ENCODE data around the gene POLDIP2.

The POLDIP2 gene

GRCh38 chr17:28379814-28380801 lies 22.8 kb upstream of the POLDIP2 start:
- Histone ChIP-seq H3K9me3 (ENCODE audit: insufficient read depth, low read length) (no peaks in the 10 kb centered on the region), H3K27me3 (ENCODE audit: insufficient read depth, insufficient read length) (peaks cover 9% of the 10 kb centered on the region), H3K4me1 (ENCODE audit: insufficient read depth, insufficient read length) (peaks cover 2% of the 10 kb centered on the region), H3K36me3 (ENCODE audit: insufficient read depth, insufficient read length, low read length) (peaks cover 2% of the 10 kb centered on the region), H3K4me3 (ENCODE audit: insufficient read length, low read depth) (no peak overlapping the region), H3K9ac (ENCODE audit: insufficient read length, low read depth) (no peak overlapping the region)
- no peak for DNase-seq (ENCODE audit: low read depth, low spot score)
- TF ChIP-seq ZNF274 (IDR thresholded peaks at IDR 0.05; ENCODE audit: low read depth, low read length) (no peak), YY1 (IDR thresholded peaks at IDR 0.05; ENCODE audit: insufficient read depth, insufficient read length) (no peak), SUZ12 (IDR thresholded peaks at IDR 0.05; ENCODE audit: extremely low read depth, insufficient read depth, insufficient read length) (no peak)

- H3K4me1 ChIP-seq (ENCODE audit: insufficient read depth, insufficient read length) = peaks cover 17% of the 10 kb centered on the region
- H3K9me3 ChIP-seq (ENCODE audit: insufficient read depth, low read length) = no peaks in the 10 kb centered on the region
- TF ChIP-seq ZNF274 (IDR thresholded peaks at IDR 0.05; ENCODE audit: low read depth, low read length) = no peak
- no peak for TF ChIP-seq SUZ12 (IDR thresholded peaks at IDR 0.05; ENCODE audit: extremely low read depth, insufficient read depth, insufficient read length)
- TF ChIP-seq YY1 (IDR thresholded peaks at IDR 0.05; ENCODE audit: insufficient read depth, insufficient read length) = no peak
- H3K9ac ChIP-seq (ENCODE audit: insufficient read length, low read depth) = peak overlapping the region; percentile 80
- H3K4me3 ChIP-seq (ENCODE audit: insufficient read length, low read depth) = no peak overlapping the region
- H3K27me3 ChIP-seq (ENCODE audit: insufficient read depth, insufficient read length) = peaks cover 22% of the 10 kb centered on the region
- peaks cover 4% of the 10 kb centered on the region for H3K36me3 ChIP-seq (ENCODE audit: insufficient read depth, insufficient read length, low read length)
- no peak for DNase-seq (ENCODE audit: low read depth, low spot score)
Measured at GRCh38 chr17:28372945-28373274, 15.6 kb upstream of the POLDIP2 start.

GRCh38 chr17:28372203-28372944 lies 15.0 kb upstream of the POLDIP2 start:
- DNase-seq (ENCODE audit: low read depth, low spot score) = no peak

GRCh38 chr17:28371245-28372202 lies 14.2 kb upstream of the POLDIP2 start, which contains the start of gene SARM1:
TSS of gene SARM1 (plus strand) at chr17:28371694. CDS start at chr17:28372033, 339 bp downstream.
- Histone ChIP-seq H3K27me3 (ENCODE audit: insufficient read depth, insufficient read length) (peaks cover 22% of the 10 kb centered on the region), H3K4me3 (ENCODE audit: insufficient read length, low read depth) (peak within 1 kb of the TSS; percentile 66), H3K4me1 (ENCODE audit: insufficient read depth, insufficient read length) (peaks cover 17% of the 10 kb centered on the region), H3K9me3 (ENCODE audit: insufficient read depth, low read length) (no peaks in the 10 kb centered on the region), H3K9ac (ENCODE audit: insufficient read length, low read depth) (peak within 1 kb of the TSS; percentile 80), H3K36me3 (ENCODE audit: insufficient read depth, insufficient read length, low read length) (peaks cover 10% of the 10 kb centered on the region)
- DNase-seq (ENCODE audit: low read depth, low spot score) = peak; percentile 84
- TF ChIP-seq SUZ12 (IDR thresholded peaks at IDR 0.05; ENCODE audit: extremely low read depth, insufficient read depth, insufficient read length) = no peak
- no peak for TF ChIP-seq ZNF274 (IDR thresholded peaks at IDR 0.05; ENCODE audit: low read depth, low read length)
- no peak for TF ChIP-seq YY1 (IDR thresholded peaks at IDR 0.05; ENCODE audit: insufficient read depth, insufficient read length)

More at GRCh38 chr17:28372203-28372944, 15.0 kb upstream of the POLDIP2 start:
- H3K9ac ChIP-seq (ENCODE audit: insufficient read length, low read depth) = peak overlapping the region; percentile 80
- H3K36me3 ChIP-seq (ENCODE audit: insufficient read depth, insufficient read length, low read length) = peaks cover 7% of the 10 kb centered on the region
- peaks cover 17% of the 10 kb centered on the region for H3K4me1 ChIP-seq (ENCODE audit: insufficient read depth, insufficient read length)
- H3K27me3 ChIP-seq (ENCODE audit: insufficient read depth, insufficient read length) = peaks cover 22% of the 10 kb centered on the region
- TF ChIP-seq ZNF274 (IDR thresholded peaks at IDR 0.05; ENCODE audit: low read depth, low read length) (no peak), YY1 (IDR thresholded peaks at IDR 0.05; ENCODE audit: insufficient read depth, insufficient read length) (no peak), SUZ12 (IDR thresholded peaks at IDR 0.05; ENCODE audit: extremely low read depth, insufficient read depth, insufficient read length) (peak; percentile 58)
- H3K9me3 ChIP-seq (ENCODE audit: insufficient read depth, low read length) = no peaks in the 10 kb centered on the region
- H3K4me3 ChIP-seq (ENCODE audit: insufficient read length, low read depth) = peak overlapping the region; percentile 66

GRCh38 chr17:28370744-28371103 lies 13.4 kb upstream of the POLDIP2 start:
- Histone ChIP-seq H3K4me3 (ENCODE audit: insufficient read length, low read depth) (no peak overlapping the region), H3K9ac (ENCODE audit: insufficient read length, low read depth) (no peak overlapping the region), H3K27me3 (ENCODE audit: insufficient read depth, insufficient read length) (peaks cover 22% of the 10 kb centered on the region), H3K36me3 (ENCODE audit: insufficient read depth, insufficient read length, low read length) (peaks cover 10% of the 10 kb centered on the region), H3K9me3 (ENCODE audit: insufficient read depth, low read length) (no peaks in the 10 kb centered on the region), H3K4me1 (ENCODE audit: insufficient read depth, insufficient read length) (peaks cover 17% of the 10 kb centered on the region)
- TF ChIP-seq SUZ12 (IDR thresholded peaks at IDR 0.05; ENCODE audit: extremely low read depth, insufficient read depth, insufficient read length) = no peak
- no peak for TF ChIP-seq ZNF274 (IDR thresholded peaks at IDR 0.05; ENCODE audit: low read depth, low read length)
- TF ChIP-seq YY1 (IDR thresholded peaks at IDR 0.05; ENCODE audit: insufficient read depth, insufficient read length) = no peak
- DNase-seq (ENCODE audit: low read depth, low spot score) = no peak

GRCh38 chr17:28370035-28370743 lies 12.9 kb upstream of the POLDIP2 start, which contains the start of gene VTN:
TSS of gene VTN (minus strand) at chr17:28370307. CDS start at chr17:28370203, 104 bp downstream.
- peaks cover 17% of the 10 kb centered on the region for H3K4me1 ChIP-seq (ENCODE audit: insufficient read depth, insufficient read length)
- H3K9ac ChIP-seq (ENCODE audit: insufficient read length, low read depth) = peak within 1 kb of the TSS; percentile 6
- TF ChIP-seq SUZ12 (IDR thresholded peaks at IDR 0.05; ENCODE audit: extremely low read depth, insufficient read depth, insufficient read length) (no peak), ZNF274 (IDR thresholded peaks at IDR 0.05; ENCODE audit: low read depth, low read length) (no peak), YY1 (IDR thresholded peaks at IDR 0.05; ENCODE audit: insufficient read depth, insufficient read length) (no peak)
- no peak for DNase-seq (ENCODE audit: low read depth, low spot score)
- peaks cover 11% of the 10 kb centered on the region for H3K36me3 ChIP-seq (ENCODE audit: insufficient read depth, insufficient read length, low read length)
- peaks cover 22% of the 10 kb centered on the region for H3K27me3 ChIP-seq (ENCODE audit: insufficient read depth, insufficient read length)
- H3K9me3 ChIP-seq (ENCODE audit: insufficient read depth, low read length) = no peaks in the 10 kb centered on the region
- no peak within 1 kb of the TSS for H3K4me3 ChIP-seq (ENCODE audit: insufficient read length, low read depth)

Data from NT2/D1 (cell line).